Activated CD8-positive, alpha-beta T cell treated with anti-CD3 and anti-CD28 coated beads for 36 hours (primary cell): ENCODE results near the gene FLRT2. TPM values are rescaled to one million over a fixed set of nuclear protein-coding genes. Genes with fewer than 3 reads are reported as not detected.

Experiments used
- ATAC-seq: fragments of 200-7000 bp; cut with Tn5 transposase; one replicate; pipeline ENCODE4 v1.10.0; 2021; ENCODE audit warnings: mild to moderate bottlenecking, moderate library complexity
- CTCF ChIA-PET: fragments of 350-600 bp; sonication (Branson Sonifier 250); formaldehyde crosslinking; loops from one replicate; lab custom pipeline; 2021; ENCODE audit warnings: antibody characterized with exemption; lab: Charles Lee
- POLR2A ChIA-PET: fragments of 350-600 bp; sonication (Branson Sonifier 250); formaldehyde crosslinking; loops from one replicate; lab custom pipeline; 2021; ENCODE audit warnings: antibody characterized with exemption; lab: Charles Lee
- DNase-seq: peaks from one replicate; pipeline ENCODE4 v3.0.0-alpha.2; 2020
- H3K27ac Mint-ChIP-seq: one replicate; pipeline ENCODE4 v1.8.0; 2021; ENCODE audit warnings: mild to moderate bottlenecking, mixed read lengths
- H3K27me3 Mint-ChIP-seq: one replicate; pipeline ENCODE4 v1.8.0; 2021; ENCODE audit warnings: mixed read lengths
- H3K36me3 Mint-ChIP-seq: one replicate; pipeline ENCODE4 v1.8.0; 2021; ENCODE audit warnings: low read depth, mixed read lengths
- H3K4me1 Mint-ChIP-seq: one replicate; pipeline ENCODE4 v1.8.0; 2021; ENCODE audit warnings: low read depth, mixed read lengths
- H3K4me3 Mint-ChIP-seq: one replicate; pipeline ENCODE4 v1.8.0; 2021; ENCODE audit warnings: mild to moderate bottlenecking, moderate library complexity, mixed read lengths
- H3K9me3 Mint-ChIP-seq: one replicate; pipeline ENCODE4 v1.8.0; 2021; ENCODE audit warnings: mixed read lengths
- intact Hi-C: fragments of 100-400 bp; cut with micrococcal nuclease; formaldehyde crosslinking; loops from one replicate; pipeline ENCODE4 v1.10.0; 2022
- total RNA-seq, 2 experiments: library from RNA; stranded (reverse); gene quantifications; one replicate each; pipeline ENCODE4 v1.2.3, GENCODE V29; 2021
- TF ChIP-seq, protein P1 (sequence below): fragments of 200-600 bp; IDR thresholded peaks from one replicate; pipeline ENCODE4 v1.8.0; 2022; ENCODE audit warnings: antibody characterized with exemption, mild to moderate bottlenecking

FLRT2 gene
- total RNA-seq, 2 experiments from 2014 or later = not detected

- no peaks in the 10 kb centered on the region for H3K27me3 Mint-ChIP-seq
- POLR2A ChIA-PET = no interaction called here
- H3K27ac Mint-ChIP-seq = no peak overlapping the region
- CTCF ChIA-PET = no interaction called here
- H3K36me3 Mint-ChIP-seq = no peaks in the 10 kb centered on the region
- DNase-seq (no peak), ATAC-seq (no peak)
- H3K4me3 Mint-ChIP-seq = no peak overlapping the region
- no peaks in the 10 kb centered on the region for H3K9me3 Mint-ChIP-seq
- H3K4me1 Mint-ChIP-seq = no peaks in the 10 kb centered on the region
- intact Hi-C loops = no loop called here
- TF ChIP-seq, protein P1, sequence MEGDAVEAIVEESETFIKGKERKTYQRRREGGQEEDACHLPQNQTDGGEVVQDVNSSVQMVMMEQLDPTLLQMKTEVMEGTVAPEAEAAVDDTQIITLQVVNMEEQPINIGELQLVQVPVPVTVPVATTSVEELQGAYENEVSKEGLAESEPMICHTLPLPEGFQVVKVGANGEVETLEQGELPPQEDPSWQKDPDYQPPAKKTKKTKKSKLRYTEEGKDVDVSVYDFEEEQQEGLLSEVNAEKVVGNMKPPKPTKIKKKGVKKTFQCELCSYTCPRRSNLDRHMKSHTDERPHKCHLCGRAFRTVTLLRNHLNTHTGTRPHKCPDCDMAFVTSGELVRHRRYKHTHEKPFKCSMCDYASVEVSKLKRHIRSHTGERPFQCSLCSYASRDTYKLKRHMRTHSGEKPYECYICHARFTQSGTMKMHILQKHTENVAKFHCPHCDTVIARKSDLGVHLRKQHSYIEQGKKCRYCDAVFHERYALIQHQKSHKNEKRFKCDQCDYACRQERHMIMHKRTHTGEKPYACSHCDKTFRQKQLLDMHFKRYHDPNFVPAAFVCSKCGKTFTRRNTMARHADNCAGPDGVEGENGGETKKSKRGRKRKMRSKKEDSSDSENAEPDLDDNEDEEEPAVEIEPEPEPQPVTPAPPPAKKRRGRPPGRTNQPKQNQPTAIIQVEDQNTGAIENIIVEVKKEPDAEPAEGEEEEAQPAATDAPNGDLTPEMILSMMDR = no peak
These were observed 86.5 kb downstream of the FLRT2 start for GRCh38 chr14:85616386-85616885.

GRCh38 chr14:85616886-85617285 is 86.9 kb downstream of the FLRT2 start:
- H3K4me3 Mint-ChIP-seq = no peak overlapping the region
- no peaks in the 10 kb centered on the region for H3K36me3 Mint-ChIP-seq
- ATAC-seq (no peak), DNase-seq (no peak)
- intact Hi-C loops = no loop called here
- POLR2A ChIA-PET = no interaction called here
- no peaks in the 10 kb centered on the region for H3K4me1 Mint-ChIP-seq
- TF ChIP-seq, protein P1 = no peak
- H3K27ac Mint-ChIP-seq = no peak overlapping the region
- CTCF ChIA-PET = no interaction called here
- no peaks in the 10 kb centered on the region for H3K27me3 Mint-ChIP-seq
- no peaks in the 10 kb centered on the region for H3K9me3 Mint-ChIP-seq

GRCh38 chr14:85617791-85618190 is 87.8 kb downstream of the FLRT2 start:
- no peak overlapping the region for H3K4me3 Mint-ChIP-seq
- ChIA-PET POLR2A (no interaction called here), CTCF (no interaction called here)
- intact Hi-C loops = no loop called here
- DNase-seq = no peak
- H3K36me3 Mint-ChIP-seq = no peaks in the 10 kb centered on the region
- no peaks in the 10 kb centered on the region for H3K9me3 Mint-ChIP-seq
- TF ChIP-seq, protein P1 = no peak
- no peak for ATAC-seq
- no peak overlapping the region for H3K27ac Mint-ChIP-seq
- H3K4me1 Mint-ChIP-seq = no peaks in the 10 kb centered on the region
- no peaks in the 10 kb centered on the region for H3K27me3 Mint-ChIP-seq

DNA sequence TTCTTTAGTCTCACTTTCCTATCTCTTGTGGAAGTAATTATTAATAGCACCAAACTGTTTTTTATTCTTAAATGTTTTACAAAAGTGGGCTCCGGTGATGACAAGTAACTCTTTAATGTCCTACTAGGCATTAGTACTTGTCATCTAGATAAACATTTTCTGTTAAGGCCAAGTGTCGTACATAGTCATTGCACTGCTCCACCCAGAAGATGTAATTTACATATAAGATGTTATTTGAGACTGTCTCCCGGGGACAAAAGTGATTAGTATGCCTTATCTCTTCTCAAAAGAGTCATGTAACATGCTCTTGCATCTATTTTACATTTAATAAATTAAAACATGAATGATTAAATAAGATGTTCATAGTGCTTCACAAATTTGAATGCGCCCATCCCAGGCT is 88.4 kb downstream of the FLRT2 start:
- ATAC-seq = no peak
- no peaks in the 10 kb centered on the region for H3K36me3 Mint-ChIP-seq
- no peaks in the 10 kb centered on the region for H3K9me3 Mint-ChIP-seq
- no peak overlapping the region for H3K4me3 Mint-ChIP-seq
- intact Hi-C loops = no loop called here
- POLR2A ChIA-PET = no interaction called here
- no peaks in the 10 kb centered on the region for H3K27me3 Mint-ChIP-seq
- DNase-seq = no peak
- H3K27ac Mint-ChIP-seq = no peak overlapping the region
- TF ChIP-seq, protein P1 = no peak
- H3K4me1 Mint-ChIP-seq = no peaks in the 10 kb centered on the region
- CTCF ChIA-PET = no interaction called here

GRCh38 chr14:85618978-85619377 is 89.0 kb downstream of the FLRT2 start:
- no peak overlapping the region for H3K27ac Mint-ChIP-seq
- no peaks in the 10 kb centered on the region for H3K9me3 Mint-ChIP-seq
- H3K4me3 Mint-ChIP-seq = no peak overlapping the region
- ChIA-PET POLR2A (no interaction called here), CTCF (no interaction called here)
- no peaks in the 10 kb centered on the region for H3K36me3 Mint-ChIP-seq
- no peaks in the 10 kb centered on the region for H3K4me1 Mint-ChIP-seq
- DNase-seq = no peak
- TF ChIP-seq, protein P1 = no peak
- no peaks in the 10 kb centered on the region for H3K27me3 Mint-ChIP-seq
- ATAC-seq = no peak
- intact Hi-C loops = no loop called here
